HEK293 (cell line): ENCODE measurements around the gene AMBRA1.
A peak's percentile ranks its signal among the peaks of the same experiment; 100 is the strongest.

Experiments used
- GLIS2 ChIP-seq: fragments of 450-650 bp; formaldehyde crosslinking; IDR thresholded peaks from 2 replicates; pipeline ENCODE4 v1.5.1; 2016; ENCODE audit warnings: missing biosample characterization, missing genetic modification characterization
- KLF16 ChIP-seq: fragments of 450-650 bp; formaldehyde crosslinking; IDR thresholded peaks from 2 replicates; pipeline ENCODE4 v1.5.1; 2017; ENCODE audit warnings: missing biosample characterization, missing genetic modification characterization
- PBX3 ChIP-seq: sonication (generic); formaldehyde crosslinking; IDR thresholded peaks from 2 replicates; pipeline ENCODE4 v1.8.1; 2022; ENCODE audit warnings: mild to moderate bottlenecking, moderate library complexity, missing genetic modification reagents
- PRDM6 ChIP-seq: fragments of 450-650 bp; formaldehyde crosslinking; IDR thresholded peaks from 2 replicates; pipeline ENCODE4 v1.5.1; 2017; ENCODE audit warnings: missing biosample characterization, missing genetic modification characterization
- YY1 ChIP-seq: fragments of 450-650 bp; formaldehyde crosslinking; IDR thresholded peaks from 2 replicates; pipeline ENCODE4 v1.5.1; 2018; ENCODE audit warnings: missing biosample characterization, missing genetic modification characterization
- ZBTB20 ChIP-seq: fragments of 450-650 bp; formaldehyde crosslinking; IDR thresholded peaks from 2 replicates; pipeline ENCODE4 v1.5.1; 2016; ENCODE audit warnings: missing biosample characterization, missing genetic modification characterization
- ZBTB8A ChIP-seq: fragments of 450-650 bp; formaldehyde crosslinking; IDR thresholded peaks from 2 replicates; pipeline ENCODE4 v1.5.1; 2016; ENCODE audit warnings: missing biosample characterization, missing genetic modification characterization
- ZEB2 ChIP-seq: fragments of 450-650 bp; formaldehyde crosslinking; IDR thresholded peaks from 2 replicates; pipeline ENCODE4 v1.5.1; 2016; ENCODE audit warnings: missing biosample characterization, missing genetic modification characterization
- ZFP69B ChIP-seq: fragments of 450-650 bp; formaldehyde crosslinking; IDR thresholded peaks from 2 replicates; pipeline ENCODE4 v1.5.1; 2016; ENCODE audit warnings: missing biosample characterization, missing genetic modification characterization
- ZNF132 ChIP-seq: fragments of 450-650 bp; formaldehyde crosslinking; IDR thresholded peaks from 2 replicates; pipeline ENCODE4 v1.5.1; 2017; ENCODE audit warnings: missing biosample characterization, missing genetic modification characterization, borderline replicate concordance
- ZNF133 ChIP-seq: fragments of 450-650 bp; formaldehyde crosslinking; IDR thresholded peaks from 2 replicates; pipeline ENCODE4 v1.5.1; 2016; ENCODE audit warnings: missing biosample characterization, missing genetic modification characterization
- ZNF174 ChIP-seq: fragments of 450-650 bp; formaldehyde crosslinking; IDR thresholded peaks from 2 replicates; pipeline ENCODE4 v1.5.0; 2017; ENCODE audit warnings: missing biosample characterization, mild to moderate bottlenecking, missing genetic modification characterization
- ZNF211 ChIP-seq: fragments of 450-650 bp; formaldehyde crosslinking; IDR thresholded peaks from 2 replicates; pipeline ENCODE4 v1.5.1; 2016; ENCODE audit warnings: low read depth, missing biosample characterization, missing genetic modification characterization
- ZNF221 ChIP-seq: fragments of 450-650 bp; formaldehyde crosslinking; IDR thresholded peaks from 2 replicates; pipeline ENCODE4 v1.5.1; 2017; ENCODE audit warnings: missing biosample characterization, missing genetic modification characterization, borderline replicate concordance
- ZNF223 ChIP-seq: fragments of 450-650 bp; formaldehyde crosslinking; IDR thresholded peaks from 2 replicates; pipeline ENCODE4 v1.5.1; 2016; ENCODE audit warnings: missing biosample characterization, missing genetic modification characterization
- ZNF292 ChIP-seq: fragments of 450-650 bp; formaldehyde crosslinking; IDR thresholded peaks from 2 replicates; pipeline ENCODE4 v1.5.1; 2016; ENCODE audit warnings: low read depth, missing biosample characterization, missing genetic modification characterization, borderline replicate concordance
- ZNF324 ChIP-seq: fragments of 450-650 bp; formaldehyde crosslinking; IDR thresholded peaks from 2 replicates; pipeline ENCODE4 v1.5.1; 2016; ENCODE audit warnings: missing biosample characterization, missing genetic modification characterization
- ZNF37A ChIP-seq: fragments of 450-650 bp; IDR thresholded peaks from 2 replicates; pipeline ENCODE4 v1.5.1; 2018; ENCODE audit warnings: missing biosample characterization, missing genetic modification characterization
- ZNF394 ChIP-seq: fragments of 450-650 bp; formaldehyde crosslinking; IDR thresholded peaks from 2 replicates; pipeline ENCODE4 v1.5.1; 2016; ENCODE audit warnings: missing biosample characterization, missing genetic modification characterization, mild to moderate bottlenecking, moderate library complexity, borderline replicate concordance
- ZNF513 ChIP-seq: fragments of 450-650 bp; IDR thresholded peaks from 2 replicates; pipeline ENCODE4 v1.5.1; 2018; ENCODE audit warnings: missing biosample characterization, missing genetic modification characterization
- ZNF521 ChIP-seq: fragments of 450-650 bp; formaldehyde crosslinking; IDR thresholded peaks from 2 replicates; pipeline ENCODE4 v1.5.1; 2017; ENCODE audit warnings: missing biosample characterization, mild to moderate bottlenecking, missing genetic modification characterization
- ZNF623 ChIP-seq: fragments of 450-650 bp; formaldehyde crosslinking; IDR thresholded peaks from 2 replicates; pipeline ENCODE4 v1.5.1; 2016; ENCODE audit warnings: missing biosample characterization, missing genetic modification characterization
- ZNF629 ChIP-seq: fragments of 450-650 bp; formaldehyde crosslinking; IDR thresholded peaks from 2 replicates; pipeline ENCODE4 v1.5.1; 2017; ENCODE audit warnings: missing biosample characterization, missing genetic modification characterization
- ZNF830 ChIP-seq: fragments of 450-650 bp; IDR thresholded peaks from 2 replicates; pipeline ENCODE4 v1.5.0; 2018; ENCODE audit warnings: missing biosample characterization, missing genetic modification characterization, low read depth, mild to moderate bottlenecking, moderate library complexity
- TF ChIP-seq, protein P1 (sequence below): fragments of 450-650 bp; formaldehyde crosslinking; optimal IDR thresholded peaks from 2 replicates; pipeline ENCODE3; 2016; ENCODE audit warnings: missing biosample characterization, mild to moderate bottlenecking, missing genetic modification characterization
- TF ChIP-seq, protein P2 (sequence below): fragments of 450-650 bp; IDR thresholded peaks from 2 replicates; pipeline ENCODE4 v1.5.1; 2018; ENCODE audit warnings: missing biosample characterization, mild to moderate bottlenecking, missing genetic modification characterization
- TF ChIP-seq, protein P3 (sequence below): fragments of 450-650 bp; formaldehyde crosslinking; IDR thresholded peaks from 2 replicates; pipeline ENCODE4 v1.5.1; 2016; ENCODE audit warnings: missing biosample characterization, missing genetic modification characterization

Gene AMBRA1

DNA sequence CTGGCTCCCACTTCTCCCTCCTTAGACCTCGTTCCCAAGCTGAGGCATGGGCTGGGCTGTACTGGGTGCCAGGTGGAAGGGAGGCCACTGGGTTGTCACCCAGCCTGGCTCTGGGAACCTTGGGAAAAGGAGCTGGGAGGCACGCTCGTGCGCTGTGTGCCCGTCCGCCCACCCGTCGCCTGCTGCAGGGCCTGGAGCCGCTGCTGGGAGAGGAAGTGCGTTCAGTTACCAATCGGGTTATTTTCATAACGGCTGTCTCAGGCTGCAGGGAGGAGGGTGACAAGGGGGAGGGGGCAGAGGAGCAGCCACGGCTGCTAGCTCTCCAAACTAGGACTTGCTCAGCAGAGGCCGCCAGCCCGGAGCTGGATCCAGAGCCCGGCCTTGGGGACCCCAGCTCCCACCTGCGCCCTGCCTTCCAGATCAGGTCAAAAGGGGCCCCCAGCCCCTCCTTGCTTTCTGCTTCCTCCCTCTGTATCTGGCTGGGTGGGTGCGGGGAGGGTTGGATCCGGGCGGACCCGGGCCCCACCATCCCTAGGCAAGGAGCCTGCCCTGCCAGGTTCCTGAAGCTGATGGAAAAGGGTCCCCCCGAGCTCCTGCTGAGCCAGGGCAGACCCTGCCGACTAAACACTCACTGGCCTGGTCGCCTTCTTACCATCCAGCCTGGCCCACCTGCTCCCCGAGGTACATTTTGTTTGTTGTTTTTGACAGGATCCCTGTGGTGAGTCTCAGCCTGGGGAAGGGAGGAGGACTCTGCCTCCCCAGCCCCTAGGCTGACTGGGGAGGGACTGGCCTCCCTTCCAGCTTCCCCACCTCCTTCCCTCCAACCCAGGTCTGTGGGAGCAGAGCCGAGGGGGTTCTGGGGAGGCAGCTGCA lies 232.3 kb downstream of the AMBRA1 start (continued):
- TF ChIP-seq ZNF513 (no peak), GLIS2 (tag by site-specific recombination) (peak; percentile 90), ZNF211 (no peak), ZBTB20 (no peak), ZNF37A (no peak), ZBTB8A (tag by site-specific recombination) (peak; percentile 94), PRDM6 (tag by site-specific recombination) (no peak), YY1 (tag by site-specific recombination) (no peak), ZNF292 (tag by site-specific recombination) (no peak), ZNF629 (tag by site-specific recombination) (no peak), ZNF221 (tag by site-specific recombination) (no peak), ZNF394 (tag by site-specific recombination) (no peak), ZNF324 (tag by site-specific recombination) (no peak), ZNF521 (tag by site-specific recombination) (no peak), KLF16 (no peak), ZNF133 (tag by site-specific recombination) (no peak), ZNF174 (tag by site-specific recombination) (no peak), PBX3 (peak; percentile 41; the same call in 1 of the 2 replicates), ZNF223 (tag by site-specific recombination) (no peak), ZNF830 (no peak), ZNF132 (tag by site-specific recombination) (no peak), ZNF623 (tag by site-specific recombination) (no peak), ZFP69B (tag by site-specific recombination) (no peak), ZEB2 (no peak)
- TF ChIP-seq, protein P1, sequence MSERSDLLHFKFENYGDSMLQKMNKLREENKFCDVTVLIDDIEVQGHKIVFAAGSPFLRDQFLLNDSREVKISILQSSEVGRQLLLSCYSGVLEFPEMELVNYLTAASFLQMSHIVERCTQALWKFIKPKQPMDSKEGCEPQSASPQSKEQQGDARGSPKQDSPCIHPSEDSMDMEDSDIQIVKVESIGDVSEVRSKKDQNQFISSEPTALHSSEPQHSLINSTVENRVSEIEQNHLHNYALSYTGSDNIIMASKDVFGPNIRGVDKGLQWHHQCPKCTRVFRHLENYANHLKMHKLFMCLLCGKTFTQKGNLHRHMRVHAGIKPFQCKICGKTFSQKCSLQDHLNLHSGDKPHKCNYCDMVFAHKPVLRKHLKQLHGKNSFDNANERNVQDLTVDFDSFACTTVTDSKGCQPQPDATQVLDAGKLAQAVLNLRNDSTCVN (tag by site-specific recombination): peak; percentile 39
- TF ChIP-seq, protein P2, sequence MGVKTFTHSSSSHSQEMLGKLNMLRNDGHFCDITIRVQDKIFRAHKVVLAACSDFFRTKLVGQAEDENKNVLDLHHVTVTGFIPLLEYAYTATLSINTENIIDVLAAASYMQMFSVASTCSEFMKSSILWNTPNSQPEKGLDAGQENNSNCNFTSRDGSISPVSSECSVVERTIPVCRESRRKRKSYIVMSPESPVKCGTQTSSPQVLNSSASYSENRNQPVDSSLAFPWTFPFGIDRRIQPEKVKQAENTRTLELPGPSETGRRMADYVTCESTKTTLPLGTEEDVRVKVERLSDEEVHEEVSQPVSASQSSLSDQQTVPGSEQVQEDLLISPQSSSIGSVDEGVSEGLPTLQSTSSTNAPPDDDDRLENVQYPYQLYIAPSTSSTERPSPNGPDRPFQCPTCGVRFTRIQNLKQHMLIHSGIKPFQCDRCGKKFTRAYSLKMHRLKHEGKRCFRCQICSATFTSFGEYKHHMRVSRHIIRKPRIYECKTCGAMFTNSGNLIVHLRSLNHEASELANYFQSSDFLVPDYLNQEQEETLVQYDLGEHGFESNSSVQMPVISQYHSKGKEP (tag by site-specific recombination): no peak
- TF ChIP-seq, protein P3, sequence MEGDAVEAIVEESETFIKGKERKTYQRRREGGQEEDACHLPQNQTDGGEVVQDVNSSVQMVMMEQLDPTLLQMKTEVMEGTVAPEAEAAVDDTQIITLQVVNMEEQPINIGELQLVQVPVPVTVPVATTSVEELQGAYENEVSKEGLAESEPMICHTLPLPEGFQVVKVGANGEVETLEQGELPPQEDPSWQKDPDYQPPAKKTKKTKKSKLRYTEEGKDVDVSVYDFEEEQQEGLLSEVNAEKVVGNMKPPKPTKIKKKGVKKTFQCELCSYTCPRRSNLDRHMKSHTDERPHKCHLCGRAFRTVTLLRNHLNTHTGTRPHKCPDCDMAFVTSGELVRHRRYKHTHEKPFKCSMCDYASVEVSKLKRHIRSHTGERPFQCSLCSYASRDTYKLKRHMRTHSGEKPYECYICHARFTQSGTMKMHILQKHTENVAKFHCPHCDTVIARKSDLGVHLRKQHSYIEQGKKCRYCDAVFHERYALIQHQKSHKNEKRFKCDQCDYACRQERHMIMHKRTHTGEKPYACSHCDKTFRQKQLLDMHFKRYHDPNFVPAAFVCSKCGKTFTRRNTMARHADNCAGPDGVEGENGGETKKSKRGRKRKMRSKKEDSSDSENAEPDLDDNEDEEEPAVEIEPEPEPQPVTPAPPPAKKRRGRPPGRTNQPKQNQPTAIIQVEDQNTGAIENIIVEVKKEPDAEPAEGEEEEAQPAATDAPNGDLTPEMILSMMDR (tag by site-specific recombination): no peak
